WERI-Rb-1 (cell line): Measurements from ENCODE around the gene ZNF76.

Experiments used
- DNase-seq: peaks from one replicate; pipeline ENCODE4 v3.0.0-alpha.2; 2020
- H3K27ac ChIP-seq: fragments of 250-450 bp; sonication (Bioruptor Pico); 2 replicates; pipeline ENCODE4 v1.5.1; 2020; ENCODE audit warnings: mild to moderate bottlenecking, moderate library complexity
- H3K27me3 ChIP-seq: fragments of 250-450 bp; sonication (Bioruptor Pico); 2 replicates; pipeline ENCODE4 v1.5.1; 2021; ENCODE audit warnings: mild to moderate bottlenecking, low read depth, moderate library complexity; ENCODE audit not compliant: insufficient read depth, severe bottlenecking
- H3K36me3 ChIP-seq: fragments of 250-450 bp; sonication (Bioruptor Pico); 2 replicates; pipeline ENCODE4 v1.5.1; 2020; ENCODE audit warnings: mild to moderate bottlenecking, moderate library complexity
- H3K4me3 ChIP-seq: 2 replicates; pipeline ENCODE4 v1.5.1; 2011; ENCODE audit warnings: low read depth, mild to moderate bottlenecking, control low read depth, low read length
- H3K9me3 ChIP-seq: fragments of 250-450 bp; sonication (Bioruptor Pico); 2 replicates; pipeline ENCODE4 v1.5.1; 2021; ENCODE audit warnings: mild to moderate bottlenecking, moderate library complexity; ENCODE audit not compliant: severe bottlenecking
- TF ChIP-seq, protein P1 (sequence below): IDR thresholded peaks from 2 replicates; pipeline ENCODE4 v1.5.1; 2011; ENCODE audit warnings: low read depth, mild to moderate bottlenecking, control low read depth, inconsistent platforms, low read length

ZNF76 gene

DNA sequence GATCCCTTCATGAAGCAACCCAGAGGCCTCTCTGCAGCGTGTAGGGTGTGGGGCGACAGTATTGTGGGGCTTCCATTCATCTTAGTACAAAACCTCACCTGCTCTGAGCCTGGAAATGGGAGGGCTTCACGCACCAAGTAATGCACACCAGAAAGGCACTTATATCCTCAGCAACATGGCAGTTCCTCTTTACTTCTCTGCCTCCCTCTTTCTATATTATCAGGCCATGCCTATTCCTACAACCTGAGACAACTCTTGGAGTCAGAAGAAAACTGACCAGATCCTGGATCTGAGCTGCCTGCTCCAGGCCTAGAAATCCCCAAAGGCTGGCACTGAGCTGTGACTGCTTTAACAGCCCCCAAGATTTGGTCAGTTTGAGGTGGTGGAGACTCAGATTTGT, 7.6 kb upstream of the ZNF76 start:
- Histone ChIP-seq H3K27me3 (no peaks in the 10 kb centered on the region), H3K27ac (no peak overlapping the region), H3K4me3 (no peak overlapping the region), H3K9me3 (no peaks in the 10 kb centered on the region), H3K36me3 (peaks cover 11% of the 10 kb centered on the region)
- TF ChIP-seq, protein P1, sequence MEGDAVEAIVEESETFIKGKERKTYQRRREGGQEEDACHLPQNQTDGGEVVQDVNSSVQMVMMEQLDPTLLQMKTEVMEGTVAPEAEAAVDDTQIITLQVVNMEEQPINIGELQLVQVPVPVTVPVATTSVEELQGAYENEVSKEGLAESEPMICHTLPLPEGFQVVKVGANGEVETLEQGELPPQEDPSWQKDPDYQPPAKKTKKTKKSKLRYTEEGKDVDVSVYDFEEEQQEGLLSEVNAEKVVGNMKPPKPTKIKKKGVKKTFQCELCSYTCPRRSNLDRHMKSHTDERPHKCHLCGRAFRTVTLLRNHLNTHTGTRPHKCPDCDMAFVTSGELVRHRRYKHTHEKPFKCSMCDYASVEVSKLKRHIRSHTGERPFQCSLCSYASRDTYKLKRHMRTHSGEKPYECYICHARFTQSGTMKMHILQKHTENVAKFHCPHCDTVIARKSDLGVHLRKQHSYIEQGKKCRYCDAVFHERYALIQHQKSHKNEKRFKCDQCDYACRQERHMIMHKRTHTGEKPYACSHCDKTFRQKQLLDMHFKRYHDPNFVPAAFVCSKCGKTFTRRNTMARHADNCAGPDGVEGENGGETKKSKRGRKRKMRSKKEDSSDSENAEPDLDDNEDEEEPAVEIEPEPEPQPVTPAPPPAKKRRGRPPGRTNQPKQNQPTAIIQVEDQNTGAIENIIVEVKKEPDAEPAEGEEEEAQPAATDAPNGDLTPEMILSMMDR: no peak
- no peak for DNase-seq

DNA sequence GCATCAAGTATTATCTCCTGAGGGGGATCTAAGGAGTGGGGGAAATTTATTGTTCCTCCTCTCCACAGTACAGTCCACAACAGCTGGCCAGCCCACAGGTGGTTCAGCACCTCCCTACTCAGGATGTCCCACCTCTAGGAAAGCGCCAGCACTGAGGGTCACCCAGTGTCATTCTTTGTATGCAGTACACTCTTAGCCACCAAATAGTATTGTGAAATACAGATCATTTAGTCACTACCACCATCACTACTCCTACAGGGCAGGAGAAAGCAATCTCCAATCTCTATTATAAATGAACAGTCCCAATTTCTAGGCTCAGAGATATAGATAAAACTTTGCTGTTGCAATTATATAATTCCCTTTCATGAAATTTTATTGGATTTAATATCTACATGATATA, 6.3 kb upstream of the ZNF76 start:
- Histone ChIP-seq H3K9me3 (no peaks in the 10 kb centered on the region), H3K4me3 (no peak overlapping the region), H3K27me3 (no peaks in the 10 kb centered on the region), H3K36me3 (peaks cover 14% of the 10 kb centered on the region), H3K27ac (no peak overlapping the region)
- TF ChIP-seq, protein P1: no peak
- no peak for DNase-seq

DNA sequence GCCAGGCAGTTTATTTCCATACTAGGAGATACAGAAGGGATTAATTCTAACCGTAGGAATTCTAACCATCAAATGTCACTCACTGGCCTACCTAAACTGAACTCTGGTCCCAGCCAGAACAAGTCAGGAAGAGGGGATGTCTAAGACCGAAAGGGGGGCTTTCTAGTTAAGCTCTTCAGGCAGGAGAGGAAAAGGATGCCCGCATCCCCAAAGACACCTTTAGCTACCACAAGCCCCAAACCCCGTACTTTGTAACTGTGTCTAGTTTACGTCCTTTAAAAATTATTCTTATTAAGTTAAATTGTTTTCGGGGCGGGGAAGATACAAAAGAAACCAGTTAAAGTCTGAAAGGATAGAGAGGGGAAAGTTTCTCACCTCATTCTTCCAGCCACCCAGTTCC, 1.2 kb upstream of the ZNF76 start:
- H3K36me3 ChIP-seq: 0 out of 2 replicates have a peak, but pooled peaks cover 5% of the 10 kb centered on the region
- TF ChIP-seq, protein P1: no peak
- H3K27me3 ChIP-seq: no peaks in the 10 kb centered on the region
- H3K4me3 ChIP-seq: peak overlapping the region; percentile 91
- no peaks in the 10 kb centered on the region for H3K9me3 ChIP-seq
- peak overlapping the region; percentile 98 for H3K27ac ChIP-seq
- DNase-seq: no peak

DNA sequence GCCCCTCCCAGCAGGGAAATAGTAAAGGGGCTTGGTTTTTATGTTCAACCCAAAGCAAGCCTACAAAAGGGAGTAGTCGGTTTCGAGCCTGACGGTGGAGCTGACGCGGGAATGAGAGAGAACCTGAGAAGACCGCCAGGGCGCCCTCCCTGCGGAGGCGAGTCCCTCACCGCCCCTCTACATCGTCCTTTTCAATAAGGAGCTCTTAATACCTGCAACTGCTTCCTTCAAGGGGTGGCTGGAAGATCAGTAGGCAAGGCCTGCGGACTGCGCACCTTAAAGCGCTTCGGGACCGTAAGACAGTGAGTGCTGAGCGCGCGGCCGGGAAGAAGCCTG, 709 bp upstream of the ZNF76 start:
- TF ChIP-seq, protein P1: no peak; the same call in 1 of the 2 replicates
- no peak for DNase-seq
- Histone ChIP-seq H3K4me3 (peak overlapping the region; percentile 91), H3K27me3 (no peaks in the 10 kb centered on the region), H3K9me3 (no peaks in the 10 kb centered on the region), H3K36me3 (0 out of 2 replicates have a peak, but pooled peaks cover 5% of the 10 kb centered on the region), H3K27ac (peak overlapping the region; percentile 98)

DNA sequence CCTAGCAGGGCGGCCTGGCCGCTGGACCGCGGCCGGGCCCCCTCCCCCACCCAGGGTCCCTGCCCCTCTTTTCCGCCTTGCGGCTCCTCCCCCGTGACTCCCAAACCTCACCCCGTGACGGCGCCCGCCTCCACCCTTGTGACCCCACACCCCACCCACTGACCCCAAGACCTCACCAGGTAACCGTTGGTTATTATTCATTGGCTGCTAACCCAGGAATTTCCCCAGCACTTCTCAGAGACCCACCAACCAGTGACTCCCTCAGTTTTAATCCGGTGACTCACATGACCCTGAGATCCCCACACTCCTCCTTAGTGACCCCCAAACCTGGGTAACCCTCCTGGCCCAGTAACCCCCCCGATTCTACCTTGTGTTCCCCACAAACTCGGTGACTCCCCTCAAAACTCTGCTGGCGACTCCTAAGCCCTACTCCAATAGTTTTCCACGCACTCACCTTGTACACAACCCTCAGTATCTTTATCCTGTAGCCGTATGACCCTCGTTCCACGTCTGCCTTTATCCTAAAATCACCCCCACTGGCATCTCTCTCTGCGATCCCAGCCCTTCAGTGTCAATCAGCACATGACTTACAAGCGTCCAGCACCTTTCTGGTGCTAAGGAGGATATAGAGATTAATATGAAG, 534 bp downstream of the ZNF76 start:
- no peaks in the 10 kb centered on the region for H3K27me3 ChIP-seq
- H3K4me3 ChIP-seq: peak overlapping the region; percentile 91
- H3K27ac ChIP-seq: peak overlapping the region; percentile 98
- 0 out of 2 replicates have a peak, but pooled peaks cover 5% of the 10 kb centered on the region for H3K36me3 ChIP-seq
- H3K9me3 ChIP-seq: no peaks in the 10 kb centered on the region
- TF ChIP-seq, protein P1: no peak
- DNase-seq: peak; percentile 90
